Keratinocyte (primary cell): ENCODE data around the gene NAA10.

Experiments
- EZH2 ChIP-seq: IDR thresholded peaks from one replicate; pipeline ENCODE4 v1.6.1; 2012; ENCODE audit warnings: inconsistent platforms, mild to moderate bottlenecking, low read length, moderate library complexity
- TF ChIP-seq, protein P1 (sequence below), 3 experiments: IDR thresholded peaks in 1 of 3; conservative IDR thresholded peaks in 1 of 3; optimal IDR thresholded peaks in 1 of 3; 2 replicates in 2 of 3; 3 replicates in 1 of 3; pipeline versions ENCODE3 to v1.5.1; 2011; ENCODE audit warnings: low read length in 3 of 3, mild to moderate bottlenecking in 3 of 3, moderate library complexity in 2 of 3, control low read depth in 1 of 3, inconsistent platforms in 1 of 3; ENCODE audit not compliant: insufficient read depth in 2 of 3; ENCODE audit errors: extremely low read depth in 1 of 3

DNA sequence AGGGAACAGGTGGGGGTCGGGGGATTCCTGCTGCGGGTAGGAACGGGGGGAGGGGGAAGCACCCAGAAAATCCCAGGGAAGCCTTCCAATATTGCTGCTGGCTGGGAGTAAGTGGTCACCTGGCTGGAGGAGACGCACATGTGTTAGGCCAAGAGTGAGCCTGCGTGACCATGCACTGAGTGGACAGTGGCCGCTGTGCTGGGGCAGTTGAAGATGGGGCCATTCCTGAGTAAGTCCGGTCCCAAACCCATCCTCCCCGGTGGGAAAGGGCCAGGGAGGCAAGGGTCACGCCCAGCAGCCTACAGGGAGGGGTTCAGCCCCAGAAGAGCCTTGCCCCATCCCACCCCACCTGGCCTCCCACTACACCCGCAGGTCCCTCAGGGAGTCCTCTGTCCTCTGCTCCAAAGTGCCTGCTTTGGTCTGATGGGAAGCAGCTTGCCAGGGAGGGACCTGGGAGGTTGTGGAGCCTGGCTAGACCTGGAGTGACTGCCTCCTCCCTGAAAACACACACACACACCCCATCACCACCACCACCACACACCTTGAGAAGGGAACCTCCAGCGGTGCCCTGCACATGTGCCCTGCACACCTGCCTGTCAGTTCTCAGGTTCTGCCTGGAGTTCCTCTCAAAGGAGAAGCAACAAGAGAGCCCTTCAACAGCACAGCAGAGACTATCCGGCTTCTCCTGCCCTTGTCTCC is 54.9 kb downstream of the NAA10 start:
- TF ChIP-seq, protein P1, sequence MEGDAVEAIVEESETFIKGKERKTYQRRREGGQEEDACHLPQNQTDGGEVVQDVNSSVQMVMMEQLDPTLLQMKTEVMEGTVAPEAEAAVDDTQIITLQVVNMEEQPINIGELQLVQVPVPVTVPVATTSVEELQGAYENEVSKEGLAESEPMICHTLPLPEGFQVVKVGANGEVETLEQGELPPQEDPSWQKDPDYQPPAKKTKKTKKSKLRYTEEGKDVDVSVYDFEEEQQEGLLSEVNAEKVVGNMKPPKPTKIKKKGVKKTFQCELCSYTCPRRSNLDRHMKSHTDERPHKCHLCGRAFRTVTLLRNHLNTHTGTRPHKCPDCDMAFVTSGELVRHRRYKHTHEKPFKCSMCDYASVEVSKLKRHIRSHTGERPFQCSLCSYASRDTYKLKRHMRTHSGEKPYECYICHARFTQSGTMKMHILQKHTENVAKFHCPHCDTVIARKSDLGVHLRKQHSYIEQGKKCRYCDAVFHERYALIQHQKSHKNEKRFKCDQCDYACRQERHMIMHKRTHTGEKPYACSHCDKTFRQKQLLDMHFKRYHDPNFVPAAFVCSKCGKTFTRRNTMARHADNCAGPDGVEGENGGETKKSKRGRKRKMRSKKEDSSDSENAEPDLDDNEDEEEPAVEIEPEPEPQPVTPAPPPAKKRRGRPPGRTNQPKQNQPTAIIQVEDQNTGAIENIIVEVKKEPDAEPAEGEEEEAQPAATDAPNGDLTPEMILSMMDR (optimal IDR thresholded peaks at IDR 0.05 in 1 of 3, IDR thresholded peaks at IDR 0.05 in 1 of 3, conservative IDR thresholded peaks at IDR 0.05 in 1 of 3; ENCODE audit: extremely low read depth in 1 of 3, insufficient read depth in 2 of 3, low read length in 3 of 3), result no peak
- no peak for TF ChIP-seq EZH2
